Caki2 (cell line): ENCODE data around the gene BCORL1. TPM values are rescaled to one million over a fixed set of nuclear protein-coding genes. Genes with fewer than 3 reads are reported as not detected.

Source experiments
- DNase-seq: peaks from one replicate; pipeline ENCODE4 v3.0.0-alpha.2; 2015; ENCODE audit warnings: low read depth
- in situ Hi-C: cut with HindIII; loops from 2 replicates; pipeline ENCODE4 v1.10.0; 2016; ENCODE audit warnings: low sequenced_read_pairs, low pct_unique_long_range_greater_than_20kb, mixed read lengths
- total RNA-seq: library from RNA; depleted of rRNA; stranded (reverse); fragments of >200 nt; shearing (Covaris generic); gene quantifications from 2 replicates; pipeline ENCODE4 v1.2.3, GENCODE V29; 2014; ENCODE audit warnings: low replicate concordance; rRNA removed

Gene BCORL1
- total RNA-seq = 0.06 and 0.44 TPM in 2 replicates

DNA sequence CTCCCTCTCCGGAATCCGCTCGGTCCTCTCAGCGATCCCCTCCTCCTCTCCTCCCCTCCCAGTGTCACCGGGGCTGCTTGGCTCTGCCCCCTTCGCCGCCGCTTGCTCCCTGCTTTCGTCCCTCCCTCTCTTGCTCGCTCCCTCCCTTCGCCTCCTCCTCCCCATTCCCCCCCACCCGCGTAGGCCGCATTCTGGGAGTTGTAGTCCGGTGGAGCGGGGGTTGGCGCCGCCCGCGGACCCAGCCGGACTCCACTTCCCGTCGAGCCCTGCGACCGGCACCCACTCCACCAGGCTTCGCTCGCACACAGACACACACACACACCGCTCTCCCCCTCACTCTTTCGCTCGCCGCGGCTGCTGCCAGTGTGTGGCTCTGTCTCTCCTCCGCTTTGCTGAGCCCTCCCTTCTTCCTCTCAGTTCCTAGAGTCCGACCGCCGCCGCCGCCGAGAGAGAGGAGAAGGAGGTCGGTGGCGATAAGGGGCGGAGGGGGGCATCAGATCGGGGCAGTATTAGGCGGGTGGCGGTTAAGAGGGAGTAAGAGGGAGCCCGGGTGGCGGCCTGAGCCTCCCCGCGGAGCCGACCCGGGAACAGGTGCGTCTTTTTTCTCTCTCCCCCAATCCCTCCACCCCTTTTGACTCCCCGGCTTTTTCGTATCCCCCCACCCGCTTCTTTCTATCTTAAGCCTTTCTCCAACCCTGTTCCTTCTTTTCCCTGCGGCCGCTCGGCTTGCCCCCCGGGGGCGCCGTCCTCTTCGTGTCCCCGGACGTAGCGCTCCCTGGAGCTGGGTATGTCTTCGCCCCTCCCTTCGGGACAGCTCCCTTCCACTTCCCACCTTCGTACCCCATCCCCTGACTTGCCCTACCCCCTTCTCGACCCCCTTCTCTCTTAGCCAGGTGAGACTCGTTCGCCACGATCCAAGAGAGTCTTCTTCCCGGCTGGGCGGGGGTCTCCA, at the start of gene BCORL1:
TSS of gene BCORL1 (plus strand) at position 336 of the 952 bp plus-strand sequence. CDS start 22,597 bp downstream, outside the sequence.
- peak; percentile 93 for DNase-seq
- in situ Hi-C loops = no loop called here

GRCh38 chrX:129932821-129933321, 49.6 kb upstream of the BCORL1 start:
- no peak for DNase-seq
- in situ Hi-C loops = no loop called here

- DNase-seq = no peak
- in situ Hi-C loops = no loop called here
These were observed 48.7 kb upstream of the BCORL1 start for GRCh38 chrX:129933700-129934099.

GRCh38 chrX:129934461-129934860, 48.0 kb upstream of the BCORL1 start:
- in situ Hi-C loops = no loop called here
- DNase-seq = no peak

DNA sequence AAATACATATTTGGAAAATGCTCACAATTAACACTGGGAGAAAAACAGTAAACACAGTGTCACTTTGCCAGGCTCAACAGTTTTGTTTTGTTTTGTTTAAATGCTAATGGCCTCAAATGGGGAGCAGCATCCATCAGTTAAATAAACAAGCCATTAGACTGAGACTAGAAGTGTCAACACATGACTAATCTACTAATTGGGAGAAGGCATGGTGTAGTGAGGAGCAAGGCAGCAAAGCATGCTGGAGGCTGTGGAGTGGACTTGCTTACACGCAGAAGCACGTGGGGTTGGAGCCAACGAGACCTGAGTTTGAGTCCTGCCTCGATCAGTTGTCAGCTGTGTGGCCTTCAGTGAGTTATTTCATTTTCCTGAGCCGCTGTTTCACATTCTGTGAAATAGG, 47.5 kb upstream of the BCORL1 start:
- in situ Hi-C loops = no loop called here
- DNase-seq = no peak

DNA sequence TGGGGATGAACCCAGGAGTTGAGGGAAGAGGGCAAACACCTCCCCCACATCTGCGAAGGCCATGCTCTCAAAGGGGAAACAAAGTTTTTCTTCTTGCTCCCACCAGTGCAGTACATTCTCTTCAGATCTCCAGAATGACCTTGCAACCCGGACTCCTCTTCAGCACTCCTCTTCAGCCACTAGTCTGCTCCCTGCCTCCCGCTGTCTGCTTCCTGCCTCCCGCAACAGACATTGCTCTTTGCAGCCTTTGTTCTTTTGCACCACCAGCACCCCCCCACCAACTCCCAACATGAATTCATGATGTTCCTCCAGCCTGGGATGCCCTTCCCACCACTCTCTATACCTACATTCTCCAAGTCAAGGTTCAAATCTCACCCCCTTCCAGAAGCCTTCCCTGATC, 44.4 kb upstream of the BCORL1 start:
- in situ Hi-C loops = no loop called here
- no peak for DNase-seq

DNA sequence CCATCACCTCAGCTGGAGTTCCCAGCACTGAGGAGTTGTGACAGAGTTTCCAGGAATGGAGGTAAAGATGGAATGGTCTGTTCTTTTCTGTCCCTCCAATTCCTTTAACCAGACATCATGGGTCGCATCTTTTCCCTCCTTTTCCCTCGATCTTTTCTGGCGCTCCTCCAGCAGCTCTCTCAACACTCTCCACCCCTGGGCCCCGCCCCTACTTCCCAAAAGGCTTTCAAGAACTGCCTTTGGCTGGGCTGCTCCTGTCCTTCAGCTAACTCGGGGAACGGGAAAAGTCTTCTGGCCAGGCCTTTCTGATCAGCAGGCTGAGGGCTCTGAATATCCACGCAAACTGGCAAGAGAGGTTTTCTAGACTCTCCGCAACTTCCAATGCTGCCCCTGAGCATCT, 42.4 kb upstream of the BCORL1 start:
- DNase-seq = no peak
- in situ Hi-C loops = no loop called here

DNA sequence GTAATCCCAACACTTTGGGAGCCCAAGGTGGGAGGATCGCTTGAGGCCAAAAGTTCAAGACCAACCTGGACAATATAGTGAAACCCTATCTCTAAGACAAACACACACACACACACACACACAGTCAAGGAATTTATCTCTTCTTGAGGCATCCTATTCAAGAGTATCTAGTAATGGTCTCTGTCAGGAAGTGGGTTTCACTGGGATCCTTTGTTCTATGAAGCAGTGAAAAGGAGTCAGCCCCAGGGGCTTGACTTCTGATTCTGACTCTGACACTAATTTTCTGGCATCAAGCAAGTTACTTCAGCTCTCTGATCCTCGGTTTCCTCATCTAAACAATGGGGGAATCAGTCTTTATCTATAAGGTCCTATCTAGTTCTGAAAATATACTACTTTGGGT, 41.7 kb upstream of the BCORL1 start:
- no peak for DNase-seq
- in situ Hi-C loops = no loop called here

GRCh38 chrX:129945131-129945530, 37.3 kb upstream of the BCORL1 start:
- in situ Hi-C loops = no loop called here

DNA sequence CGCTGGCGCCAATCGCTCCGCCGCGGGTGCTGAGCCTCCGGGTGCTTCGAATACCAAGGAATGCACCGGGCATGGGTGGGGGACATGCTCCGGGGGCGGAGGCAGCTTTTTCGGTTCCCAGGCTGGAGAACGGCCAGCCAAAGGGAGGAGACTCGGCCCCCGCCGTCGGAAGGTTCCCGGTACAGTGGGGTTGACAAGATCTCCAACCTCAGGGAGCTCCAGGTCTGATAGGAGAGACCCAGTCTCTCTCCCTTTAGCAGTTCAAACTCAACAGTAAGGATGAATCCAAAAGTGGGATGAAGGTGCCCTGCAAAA, 29.1 kb upstream of the BCORL1 start:
- no peak for DNase-seq
- in situ Hi-C loops = no loop called here

More at GRCh38 chrX:129945131-129945530, 37.3 kb upstream of the BCORL1 start:
- no peak for DNase-seq

GRCh38 chrX:129953881-129954280, 28.6 kb upstream of the BCORL1 start:
- in situ Hi-C loops = no loop called here
- DNase-seq = no peak

DNA sequence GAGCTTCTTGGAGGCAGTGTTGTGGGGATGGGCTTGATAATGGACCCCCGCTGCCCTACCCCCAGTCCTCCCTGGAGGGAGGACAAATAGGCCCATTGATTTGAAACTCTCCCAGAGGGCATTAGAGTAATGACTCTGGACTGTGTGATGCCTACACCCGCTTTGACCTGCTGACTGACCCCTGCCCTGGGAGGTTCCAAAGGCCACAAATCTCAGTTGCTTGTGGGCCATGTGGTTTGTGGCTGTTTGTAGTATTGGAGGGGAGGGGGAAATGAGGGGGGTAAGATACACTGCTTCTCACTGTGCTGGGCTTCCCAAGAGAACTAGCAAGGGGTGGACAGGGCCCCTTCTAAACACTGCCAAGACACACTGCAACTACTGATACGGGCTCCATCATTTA, 27.6 kb upstream of the BCORL1 start:
- in situ Hi-C loops = no loop called here
- DNase-seq = no peak

- no peak for DNase-seq
- in situ Hi-C loops = no loop called here
These were observed 26.8 kb upstream of the BCORL1 start for GRCh38 chrX:129955682-129956081.

DNA sequence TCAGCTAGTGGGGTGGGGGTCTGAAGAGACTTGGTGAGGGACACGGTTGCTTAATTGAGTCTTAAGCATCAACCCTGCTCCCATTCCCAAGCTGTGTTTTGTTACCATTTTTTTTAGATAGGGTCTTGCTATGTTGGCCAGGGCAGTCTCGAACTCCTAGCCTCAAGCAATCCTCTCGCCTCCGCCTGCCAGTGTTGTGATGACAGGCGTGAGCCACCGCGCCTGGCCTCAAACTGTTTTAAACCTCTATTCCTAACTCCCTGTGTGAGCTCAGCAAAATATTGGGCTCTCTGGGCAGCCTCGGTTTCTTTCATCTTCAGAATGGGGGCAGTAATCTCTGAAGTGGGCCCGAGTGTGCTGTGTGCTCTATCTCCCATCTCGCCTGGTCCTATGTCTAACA, 26.3 kb upstream of the BCORL1 start:
- DNase-seq = no peak
- in situ Hi-C loops = no loop called here

DNA sequence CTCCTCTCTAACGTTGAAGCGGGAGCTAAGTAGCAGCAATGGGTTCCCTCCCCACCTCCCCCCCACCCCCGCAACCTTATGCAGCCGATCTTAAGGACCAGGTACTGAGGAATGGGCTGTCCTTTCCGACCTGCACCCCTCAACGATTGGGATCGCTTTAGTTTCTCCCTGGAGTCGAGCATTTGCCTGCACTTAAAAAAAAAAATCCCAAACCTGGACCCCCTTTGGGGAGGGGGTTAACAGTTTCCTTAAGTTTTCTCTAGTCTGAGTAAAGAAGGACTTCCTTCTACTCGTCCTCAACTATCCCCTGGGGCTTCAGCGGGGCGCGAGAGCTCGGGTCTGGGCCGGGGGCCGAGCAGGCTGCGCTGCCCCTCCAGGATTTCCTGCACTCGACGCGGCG, 25.7 kb upstream of the BCORL1 start:
- in situ Hi-C loops = no loop called here
- DNase-seq = peak; percentile 2

GRCh38 chrX:129957241-129958082, 25.0 kb upstream of the BCORL1 start:
- DNase-seq = peak; percentile 58
- in situ Hi-C loops = no loop called here

DNA sequence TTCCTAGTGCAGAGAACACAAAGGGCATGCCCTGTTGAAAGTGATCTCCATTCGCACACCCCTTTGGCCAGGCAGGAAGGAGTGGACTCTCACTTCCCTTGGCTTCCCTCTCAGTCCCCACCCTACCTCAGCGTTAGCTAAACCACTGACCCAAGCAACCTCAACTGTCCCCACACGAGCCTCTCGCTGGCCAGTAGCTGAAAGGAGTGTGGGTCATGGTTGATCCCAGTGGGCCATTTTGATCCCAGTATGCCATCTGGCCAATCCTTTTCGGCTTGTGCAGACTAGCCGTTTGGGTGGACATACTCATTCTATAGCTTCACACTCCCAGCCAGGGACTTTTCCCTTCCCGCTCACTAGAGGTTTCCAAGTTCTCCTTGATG, 24.4 kb upstream of the BCORL1 start:
- in situ Hi-C loops = no loop called here
- DNase-seq = no peak

- in situ Hi-C loops = no loop called here
- no peak for DNase-seq
These were observed 23.5 kb upstream of the BCORL1 start for GRCh38 chrX:129958814-129959492.

DNA sequence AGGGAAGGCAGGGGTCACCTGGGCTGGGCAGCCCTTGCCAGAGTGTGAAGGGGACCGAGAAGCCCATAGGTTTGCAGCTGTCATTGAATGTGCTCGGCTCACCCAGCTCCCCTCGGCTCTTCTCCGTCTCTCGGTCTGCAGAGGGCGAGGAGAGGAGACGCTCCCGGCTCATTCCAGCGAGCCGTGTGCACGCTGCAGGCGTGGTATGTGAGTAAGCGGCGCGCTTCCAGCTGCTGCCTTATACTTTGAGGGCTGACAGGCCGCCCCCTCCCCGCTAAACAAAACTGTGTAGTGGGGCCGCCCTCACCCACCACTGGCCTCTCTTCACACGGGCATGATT, 23.0 kb upstream of the BCORL1 start:
- DNase-seq = no peak

More for the DNA sequence above, 23.0 kb upstream of the BCORL1 start:
- in situ Hi-C loops = no loop called here
